Mammary epithelial cell (primary cell): ENCODE results near the gene NBEA.

ENCODE experiments used
- CTCF ChIP-seq, 2 donors: IDR thresholded peaks in 1 of 2; conservative IDR thresholded peaks in 1 of 2; 2 replicates each; pipeline ENCODE4 v1.5.1; 2011 to 2012; ENCODE audit warnings: inconsistent platforms in 2 of 2, low read length in 2 of 2, mild to moderate bottlenecking in 2 of 2, control low read depth in 1 of 2, low read depth in 1 of 2; ENCODE audit not compliant: insufficient read depth in 1 of 2; ENCODE audit errors: extremely low read depth in 1 of 2
- EZH2 ChIP-seq: IDR thresholded peaks from 2 replicates; pipeline ENCODE4 v1.6.1; 2012; ENCODE audit warnings: low read length, inconsistent platforms, borderline replicate concordance

DNA sequence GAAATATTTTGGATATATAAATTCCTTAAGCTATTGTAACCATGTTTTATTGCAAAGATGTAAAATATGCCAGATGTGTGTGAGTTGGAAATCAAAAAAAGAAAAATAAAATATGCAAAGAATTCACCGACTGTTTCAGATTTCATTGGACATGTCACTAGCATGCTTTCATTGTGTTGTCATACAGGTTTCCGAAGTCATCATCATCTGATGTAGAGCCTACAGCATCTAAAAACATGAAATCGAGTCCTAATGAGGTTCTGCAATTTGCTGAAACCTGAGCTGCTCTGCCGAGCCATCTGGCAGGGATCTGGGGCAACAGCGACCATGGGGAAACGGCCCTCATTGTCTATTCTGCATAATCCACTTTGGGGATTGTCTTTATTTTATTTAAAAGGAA, 730.5 kb downstream of the NBEA start:
- TF ChIP-seq CTCF (conservative IDR thresholded peaks at IDR 0.05 in 1 of 2, IDR thresholded peaks at IDR 0.05 in 1 of 2; ENCODE audit: extremely low read depth in 1 of 2, insufficient read depth in 1 of 2, low read depth in 1 of 2, low read length in 2 of 2): no peak
- TF ChIP-seq EZH2: no peak
